HepG2 (cell line): ENCODE results near the gene PPP4R1. TPM values are rescaled to one million over a fixed set of nuclear protein-coding genes. Genes with fewer than 3 reads are reported as not detected.
A peak's percentile ranks its signal among the peaks of the same experiment; 100 is the strongest.

Experiments used
- ATAC-seq: fragments of 200-7000 bp; cut with Tn5 transposase; 3 replicates; pipeline ENCODE4 v1.9.1; 2020; ENCODE audit warnings: mild to moderate bottlenecking, moderate library complexity
- BruUV-seq: library from RNA; stranded (reverse); fragments of 400-500 nt; replicated peaks from 2 replicates; lab custom pipeline; 2021; lab: Mats Ljungman, UMichigan
- CTCF ChIA-PET: fragments of 300-600 bp; formaldehyde crosslinking; extraction: SDS; loops from one replicate; lab custom pipeline; 2021; ENCODE audit warnings: low total read pairs, inconsistent platforms, low intra/inter-chr PET ratio; lab: Yijun Ruan, JAX
- POLR2A ChIA-PET: fragments of 350-600 bp; sonication (Branson Sonifier 250); formaldehyde crosslinking; loops from one replicate; lab custom pipeline; 2020; ENCODE audit warnings: antibody characterized with exemption, inconsistent platforms; lab: Yijun Ruan, JAX
- DNase-seq: peaks from one replicate; pipeline ENCODE4 v3.0.0-alpha.2; 2015; ENCODE audit warnings: low spot score
- FAIRE-seq: peaks from 3 replicates; lab custom pipeline; 2011; peaks lifted over from hg19 to GRCh38; lab: Jason Lieb, UNC
- H2AFZ ChIP-seq: one replicate; pipeline ENCODE4 v1.6.1; 2011; ENCODE audit warnings: low read length, inconsistent platforms
- H3K27ac ChIP-seq: fragments of 300-600 bp; 3 replicates; pipeline ENCODE4 v1.8.0; 2011; ENCODE audit warnings: mixed run types, mild to moderate bottlenecking, mixed read lengths, low read length, inconsistent platforms; ENCODE audit not compliant: insufficient read depth; ENCODE audit errors: extremely low read length
- H3K27me3 ChIP-seq, 2 experiments: fragments of 200-600 bp in 1 of 2; 2 replicates in 1 of 2; 3 replicates in 1 of 2; pipeline versions ENCODE4 v1.6.0 to v1.8.0; 2011; ENCODE audit warnings: low read length in 2 of 2, mild to moderate bottlenecking in 2 of 2, moderate library complexity in 2 of 2, inconsistent platforms in 1 of 2; ENCODE audit not compliant: insufficient read depth in 2 of 2, control insufficient read depth in 1 of 2
- H3K36me3 ChIP-seq, 2 experiments: fragments of 200-600 bp in 1 of 2; replicated peaks in 1 of 2; 2 replicates in 1 of 2; 3 replicates in 1 of 2; pipeline versions ENCODE4 v1.5.1 to v1.8.0; 2011; ENCODE audit warnings: low read length in 2 of 2, inconsistent platforms in 1 of 2; ENCODE audit not compliant: insufficient read depth in 2 of 2, control insufficient read depth in 1 of 2
- H3K4me1 ChIP-seq: 2 replicates; pipeline ENCODE4 v1.5.1; 2012; ENCODE audit warnings: low read length, inconsistent platforms; ENCODE audit not compliant: insufficient read depth
- H3K4me2 ChIP-seq: 2 replicates; pipeline ENCODE4 v1.6.0; 2011; ENCODE audit warnings: low read depth, low read length, inconsistent platforms
- H3K4me3 ChIP-seq, 3 experiments: fragments of 200-600 bp in 1 of 3; sonication (generic), shearing (Covaris generic) in 1 of 3; replicated peaks in 1 of 3; 2 replicates each; pipeline ENCODE4 v1.5.1; 2011 to 2016; ENCODE audit warnings: low read length in 3 of 3, inconsistent platforms in 2 of 3, low read depth in 2 of 3, mild to moderate bottlenecking in 2 of 3, control low read depth in 1 of 3, mixed read lengths in 1 of 3; ENCODE audit not compliant: insufficient read depth in 1 of 3
- H3K79me2 ChIP-seq: one replicate; pipeline ENCODE4 v1.6.1; 2011; ENCODE audit warnings: low read length, inconsistent platforms; ENCODE audit not compliant: insufficient read depth
- H3K9ac ChIP-seq: 2 replicates; pipeline ENCODE4 v1.6.0; 2011; ENCODE audit warnings: mild to moderate bottlenecking, low read depth, low read length, inconsistent platforms; ENCODE audit not compliant: insufficient read depth
- H3K9me3 ChIP-seq: 2 replicates; pipeline ENCODE4 v1.5.1; 2012; ENCODE audit warnings: mild to moderate bottlenecking, low read length
- H4K20me1 ChIP-seq: 2 replicates; pipeline ENCODE4 v1.6.0; 2011; ENCODE audit warnings: inconsistent platforms, mild to moderate bottlenecking, low read length, moderate library complexity; ENCODE audit not compliant: insufficient read depth
- ARID4A ChIP-seq: sonication (generic); formaldehyde crosslinking; IDR thresholded peaks from 2 replicates; pipeline ENCODE4 v1.5.0; 2020; ENCODE audit warnings: mild to moderate bottlenecking, missing genetic modification reagents, borderline replicate concordance
- ETV5 ChIP-seq: IDR thresholded peaks from 2 replicates; pipeline ENCODE4 v1.6.1; 2018; ENCODE audit warnings: missing biosample characterization, missing genetic modification reagents, inconsistent platforms, borderline replicate concordance
- GABPB1 ChIP-seq: IDR thresholded peaks from 2 replicates; pipeline ENCODE4 v1.6.1; 2016; ENCODE audit warnings: mild to moderate bottlenecking, missing genetic modification reagents, moderate library complexity, missing compliant biosample characterization
- KAT7 ChIP-seq: IDR thresholded peaks from 2 replicates; pipeline ENCODE4 v1.6.1; 2018; ENCODE audit warnings: borderline replicate concordance, missing compliant biosample characterization
- KLF15 ChIP-seq: sonication (generic); formaldehyde crosslinking; IDR thresholded peaks from 2 replicates; pipeline ENCODE4 v1.8.1; 2023; ENCODE audit warnings: borderline replicate concordance, mild to moderate bottlenecking, inconsistent platforms, missing genetic modification reagents, mixed read lengths
- KLF16 ChIP-seq, 2 experiments: sonication (generic) in 1 of 2; formaldehyde crosslinking in 1 of 2; IDR thresholded peaks; 2 replicates each; pipeline versions ENCODE4 v1.6.1 to v1.8.0; 2016 to 2023; ENCODE audit warnings: missing genetic modification reagents in 2 of 2, missing compliant biosample characterization in 1 of 2
- NCOA1 ChIP-seq: sonication (generic); formaldehyde crosslinking; IDR thresholded peaks from 2 replicates; pipeline ENCODE4 v1.9.0; 2021; ENCODE audit warnings: missing genetic modification reagents
- SALL1 ChIP-seq: sonication (generic); formaldehyde crosslinking; IDR thresholded peaks from 2 replicates; pipeline ENCODE4 v1.8.0; 2022; ENCODE audit warnings: mild to moderate bottlenecking, missing genetic modification reagents
- ZFY ChIP-seq: sonication (generic); formaldehyde crosslinking; IDR thresholded peaks from 2 replicates; pipeline ENCODE4 v1.4.0; 2020; ENCODE audit warnings: missing genetic modification reagents
- ZNF33B ChIP-seq: sonication (generic); formaldehyde crosslinking; IDR thresholded peaks from 2 replicates; pipeline ENCODE4 v1.5.1; 2020; ENCODE audit warnings: mild to moderate bottlenecking, missing genetic modification reagents
- ZNF672 ChIP-seq: sonication (generic); formaldehyde crosslinking; IDR thresholded peaks from 2 replicates; pipeline ENCODE4 v1.8.1; 2022; ENCODE audit warnings: missing genetic modification reagents
- ZNF704 ChIP-seq: sonication (generic); formaldehyde crosslinking; IDR thresholded peaks from 2 replicates; pipeline ENCODE4 v1.8.1; 2023; ENCODE audit warnings: mild to moderate bottlenecking, inconsistent platforms, moderate library complexity, missing genetic modification reagents, borderline replicate concordance
- ZSCAN20 ChIP-seq: sonication (generic); formaldehyde crosslinking; IDR thresholded peaks from 2 replicates; pipeline ENCODE4 v1.4.0; 2020; ENCODE audit warnings: missing genetic modification reagents, mild to moderate bottlenecking, borderline replicate concordance
- WGBS: methylation state at CpG from one replicate; pipeline ENCODE4 v1.1.6; 2017; ENCODE audit warnings: low lambda C conversion rate; 5-methylcytosine and 5-hydroxymethylcytosine counted together
- in situ Hi-C: cut with HindIII; loops from 2 replicates; pipeline ENCODE4 v1.10.0; 2017; ENCODE audit warnings: low pct_unique_long_range_greater_than_20kb; ENCODE audit not compliant: extremely low pct_ligation_motif_present
- intact Hi-C: fragments of 100-400 bp; cut with micrococcal nuclease; formaldehyde crosslinking; loops from one replicate; pipeline ENCODE4 v1.10.0; 2022; ENCODE audit not compliant: unreplicated experiment
- polyA plus RNA-seq, 8 experiments: library from polyadenylated mRNA; depleted of rRNA in 3 of 8; stranded (reverse) in 7 of 8; unstranded in 1 of 8; fragments of >200 nt; fragmentation: Illumina TruSeq in 4 of 8; extraction: Trizol in 4 of 8; gene quantifications; 2 replicates each; pipeline versions ENCODE4 v1.2.1 to v1.2.3, GENCODE V29; 2011 to 2016; ENCODE audit warnings: low read depth in 4 of 8, missing spikeins in 1 of 8, mixed read lengths in 1 of 8; ENCODE audit not compliant: insufficient read depth in 1 of 8
- total RNA-seq, 5 experiments: library from RNA; depleted of rRNA; stranded (reverse); fragments of >200 nt; fragmentation: Illumina TruSeq; extraction: Trizol; gene quantifications; 2 replicates each; pipeline ENCODE4 v1.2.3, GENCODE V29; 2016; ENCODE audit warnings: low read depth in 1 of 5

The PPP4R1 gene
- total and polyA plus RNA-seq, 2 of the 13 experiments (the other 11 are each of a cell fraction or from before 2014, with no cell fraction given) = 66.5 to 72.4 TPM

- POLR2A ChIA-PET = interaction anchor here (1.0 to 1.5 kb wide), 5 partner anchors 9 to 194 kb away, joined by 3 to 7 read pairs (median 5); no protein-coding TSS in a partner anchor
- 18% methylated on average over 7 of the region's 7 CpGs for WGBS
Measured at GRCh38 chr18:9609190-9609589, 5.2 kb downstream of the PPP4R1 start.

More at GRCh38 chr18:9609190-9609589, 5.2 kb downstream of the PPP4R1 start:
- intact Hi-C loops = no loop called here
- in situ Hi-C loops = no loop called here
- Histone ChIP-seq H3K4me1 (peaks cover 81% of the 10 kb centered on the region), H4K20me1 (peaks cover 5% of the 10 kb centered on the region; the same call in 1 of the 2 replicates), H3K9ac (peak overlapping the region; percentile 58), H2AFZ (no peak overlapping the region), H3K4me3 (peak overlapping the region; percentile 32 to 39 (median 38); a peak in 5 of 6 replicates), H3K9me3 (no peaks in the 10 kb centered on the region), H3K4me2 (peak overlapping the region; percentile 80), H3K36me3 (peaks cover 2 to 8% of the 10 kb centered on the region in 2 experiments; a peak in 4 of 5 replicates), H3K27ac (peak overlapping the region; percentile 79), H3K27me3 (no peaks in the 10 kb centered on the region), H3K79me2 (peaks cover 93% of the 10 kb centered on the region)
- no peak for FAIRE-seq
- no peak for TF ChIP-seq ZNF672 (CRISPR knock-in tag)
- TF ChIP-seq KLF16 (CRISPR knock-in tag; IDR thresholded peaks at IDR 0.05) = no peak
- TF ChIP-seq ARID4A (CRISPR knock-in tag) = peak; percentile 32; the same call in 1 of the 2 replicates
- no peak for TF ChIP-seq ZNF704
- TF ChIP-seq ZFY = peak; percentile 49
- peak; percentile 26; the same call in 1 of the 2 replicates for TF ChIP-seq KAT7 (CRISPR knock-in tag)
- TF ChIP-seq ZSCAN20 (CRISPR knock-in tag) = 0 out of 2 replicates have a peak, but pooled peaks have one; percentile 24
- TF ChIP-seq NCOA1 (CRISPR knock-in tag) = 0 out of 2 replicates have a peak, but pooled peaks have one; percentile 4
- TF ChIP-seq SALL1 = 0 out of 2 replicates have a peak, but pooled peaks have one; percentile 6
- TF ChIP-seq ETV5 (CRISPR knock-in tag) = peak; percentile 72
- TF ChIP-seq GABPB1 (CRISPR knock-in tag) = 0 out of 2 replicates have a peak, but pooled peaks have one; percentile 10
- TF ChIP-seq KLF15 (CRISPR knock-in tag) = no peak
- TF ChIP-seq ZNF33B (CRISPR knock-in tag) = 0 out of 2 replicates have a peak, but pooled peaks have one; percentile 44
- peak; percentile 39 for ATAC-seq
- no peak for DNase-seq
- BruUV-seq = no TSS peak
- CTCF ChIA-PET = no interaction called here
